BJ (cell line): ENCODE data around the gene ANKZF1. TPM values are rescaled to one million over a fixed set of nuclear protein-coding genes. Genes with fewer than 3 reads are reported as not detected.

Experiments used
- CTCF ChIA-PET: fragments of 350-600 bp; formaldehyde crosslinking; extraction: SDS; loops from one replicate; lab custom pipeline; 2021; ENCODE audit warnings: antibody characterized with exemption, inconsistent platforms; lab: Yijun Ruan, JAX
- POLR2A ChIA-PET: fragments of 300-600 bp; sonication (Branson Sonifier 250); formaldehyde crosslinking; extraction: SDS; loops from one replicate; lab custom pipeline; 2021; ENCODE audit warnings: antibody characterized with exemption; lab: Charles Lee
- DNase-seq: peaks from one replicate; pipeline ENCODE4 v3.0.0-alpha.2; 2011; ENCODE audit warnings: low read depth
- H3K27me3 ChIP-seq: 2 replicates; pipeline ENCODE4 v1.6.0; 2011; ENCODE audit warnings: low read length; ENCODE audit not compliant: control insufficient read depth, insufficient read depth
- H3K36me3 ChIP-seq: 2 replicates; pipeline ENCODE4 v1.5.1; 2011; ENCODE audit warnings: low read length; ENCODE audit not compliant: control insufficient read depth, insufficient read depth
- H3K4me3 ChIP-seq: 2 replicates; pipeline ENCODE4 v1.5.1; 2011; ENCODE audit warnings: low read depth, mild to moderate bottlenecking, control low read depth, low read length
- CTCF ChIP-seq: IDR thresholded peaks from 2 replicates; pipeline ENCODE4 v1.5.1; 2011; ENCODE audit warnings: low read depth, mild to moderate bottlenecking, control low read depth, inconsistent platforms, low read length, moderate library complexity; ENCODE audit not compliant: insufficient read depth
- polyA plus RNA-seq: library from polyadenylated mRNA; depleted of rRNA; stranded (reverse); fragments of >200 nt; gene quantifications from 2 replicates; pipeline ENCODE4 v1.2.3, GENCODE V29; 2011

ANKZF1 gene
- polyA plus RNA-seq, 1 experiment = 37.7 TPM

- POLR2A ChIA-PET = no interaction called here
Measured at GRCh38 chr2:219268294-219268693, 38.7 kb downstream of the ANKZF1 start.

DNA sequence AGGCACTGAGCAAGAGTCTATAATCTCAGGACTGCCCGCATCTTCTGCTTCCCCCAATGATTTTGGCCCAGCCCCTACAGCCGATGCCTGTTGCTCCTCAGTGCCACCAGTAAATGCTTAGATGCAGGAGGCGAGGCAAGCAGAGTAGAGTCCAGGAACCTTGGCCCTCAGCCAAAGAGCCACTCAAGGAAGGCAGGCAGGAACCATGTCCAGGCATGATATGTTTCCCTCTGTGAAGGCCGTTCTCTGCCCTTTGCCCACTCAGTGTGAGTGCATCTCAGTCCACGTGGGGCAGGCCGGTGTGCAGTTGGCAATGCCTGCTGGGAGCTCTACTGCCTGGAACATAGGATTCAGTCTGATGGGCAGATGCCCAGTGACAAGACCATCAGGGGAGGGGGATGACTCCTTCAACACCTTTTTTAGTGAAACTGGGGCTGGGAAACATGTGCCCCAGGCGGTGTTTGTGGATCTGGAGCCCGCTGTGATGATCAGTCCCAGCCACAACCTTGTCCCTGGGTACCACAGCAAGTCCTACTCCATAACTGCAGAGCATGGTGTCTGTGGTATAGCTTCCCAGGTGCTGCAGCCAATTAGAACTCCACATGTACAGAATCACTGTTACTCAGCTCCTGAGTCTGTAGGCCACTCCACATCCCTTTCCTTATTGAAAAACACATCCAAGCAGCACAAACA, 39.9 kb downstream of the ANKZF1 start:
- CTCF ChIA-PET = interaction anchor here (2.0 kb wide), 1 partner anchor 9 kb away, joined by 11 read pairs; the partner anchor contains the start of gene DNAJB2

More at GRCh38 chr2:219268294-219268693, 38.7 kb downstream of the ANKZF1 start:
- Histone ChIP-seq H3K36me3 (no peaks in the 10 kb centered on the region), H3K4me3 (no peak overlapping the region), H3K27me3 (peaks cover 3% of the 10 kb centered on the region)
- CTCF ChIA-PET = interaction anchor here (1.5 to 2.0 kb wide), 3 partner anchors 9 to 10 kb away, joined by 4 to 11 read pairs (median 5); partner anchors contain the start of gene DNAJB2
- TF ChIP-seq CTCF = no peak
- no peak for DNase-seq

GRCh38 chr2:219270055-219270372, 40.4 kb downstream of the ANKZF1 start:
- ChIA-PET CTCF (interaction anchor here (2.0 kb wide), 1 partner anchor 8 kb away, joined by 11 read pairs; the partner anchor contains the start of gene DNAJB2), POLR2A (no interaction called here)
- TF ChIP-seq CTCF = no peak
- Histone ChIP-seq H3K27me3 (peaks cover 1% of the 10 kb centered on the region), H3K36me3 (no peaks in the 10 kb centered on the region), H3K4me3 (no peak overlapping the region)
- no peak for DNase-seq

More for the DNA sequence above, 39.9 kb downstream of the ANKZF1 start:
- TF ChIP-seq CTCF = no peak
- no peak for DNase-seq
- POLR2A ChIA-PET = no interaction called here
- no peaks in the 10 kb centered on the region for H3K36me3 ChIP-seq
- peaks cover 1% of the 10 kb centered on the region for H3K27me3 ChIP-seq
- H3K4me3 ChIP-seq = no peak overlapping the region

DNA sequence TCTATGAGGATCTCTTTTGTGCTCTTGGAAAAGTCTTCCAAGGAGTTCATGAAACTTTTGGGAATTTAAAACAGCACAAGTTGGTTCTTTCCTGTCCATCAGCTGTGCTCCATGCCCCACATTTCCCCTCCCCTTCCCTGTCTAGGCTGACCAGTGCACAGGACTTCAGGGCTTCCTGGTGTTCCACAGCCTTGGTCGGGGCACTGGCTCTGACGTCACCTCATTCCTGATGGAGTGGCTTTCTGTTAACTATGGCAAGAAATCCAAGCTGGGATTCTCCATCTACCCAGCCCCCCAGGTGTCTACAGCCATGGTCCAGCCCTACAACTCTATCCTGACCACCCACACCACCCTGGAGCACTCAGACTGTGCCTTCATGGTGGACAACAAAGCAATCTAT, 41.4 kb downstream of the ANKZF1 start:
- POLR2A ChIA-PET = no interaction called here
- no peaks in the 10 kb centered on the region for H3K36me3 ChIP-seq
- TF ChIP-seq CTCF = no peak
- DNase-seq = no peak
- CTCF ChIA-PET = interaction anchor here (20.1 kb wide), 1 partner anchor 24 kb away, joined by 403 read pairs; no protein-coding TSS in a partner anchor
- peaks cover 1% of the 10 kb centered on the region for H3K27me3 ChIP-seq
- no peak overlapping the region for H3K4me3 ChIP-seq

- Histone ChIP-seq H3K36me3 (no peaks in the 10 kb centered on the region), H3K4me3 (no peak overlapping the region), H3K27me3 (no peaks in the 10 kb centered on the region; the same call in 1 of the 2 replicates)
- POLR2A ChIA-PET = no interaction called here
- no peak for DNase-seq
- CTCF ChIA-PET = interaction anchor here (20.1 kb wide), 1 partner anchor 23 kb away, joined by 403 read pairs; no protein-coding TSS in a partner anchor
- no peak for TF ChIP-seq CTCF
Measured at GRCh38 chr2:219272356-219272755, 42.8 kb downstream of the ANKZF1 start.
